ENCODE results near the gene CHMP6. TPM values are rescaled to one million over a fixed set of nuclear protein-coding genes. Genes with fewer than 3 reads are reported as not detected.

CHMP6 gene
- total RNA-seq, 1 donor from 2014 or later: 31.1 TPM

- TF ChIP-seq CTCF (IDR thresholded peaks at IDR 0.05): peak; percentile 43
- DNase-seq (ENCODE audit: extremely low spot score, unreplicated experiment): no peak
- H3K27ac Mint-ChIP-seq (ENCODE audit: unreplicated experiment): no peak overlapping the region
These were observed 42.6 kb upstream of the CHMP6 start for GRCh38 chr17:80948976-80949450.

GRCh38 chr17:80949451-80950421 is 41.9 kb upstream of the CHMP6 start:
- Mint-ChIP-seq H3K27me3 (ENCODE audit: unreplicated experiment) (no peaks in the 10 kb centered on the region), H3K27ac (ENCODE audit: unreplicated experiment) (no peak overlapping the region), H3K9me3 (ENCODE audit: unreplicated experiment) (no peaks in the 10 kb centered on the region), H3K36me3 (ENCODE audit: unreplicated experiment) (peaks cover 22% of the 10 kb centered on the region), H3K4me3 (ENCODE audit: unreplicated experiment) (no peak overlapping the region), H3K4me1 (ENCODE audit: unreplicated experiment) (peaks cover 10% of the 10 kb centered on the region)
- no peak for DNase-seq (ENCODE audit: extremely low spot score, unreplicated experiment)
- no peak for TF ChIP-seq CTCF (IDR thresholded peaks at IDR 0.05)

More at GRCh38 chr17:80948976-80949450, 42.6 kb upstream of the CHMP6 start:
- Mint-ChIP-seq H3K4me1 (ENCODE audit: unreplicated experiment) (peaks cover 10% of the 10 kb centered on the region), H3K9me3 (ENCODE audit: unreplicated experiment) (no peaks in the 10 kb centered on the region), H3K4me3 (ENCODE audit: unreplicated experiment) (no peak overlapping the region), H3K27me3 (ENCODE audit: unreplicated experiment) (no peaks in the 10 kb centered on the region), H3K36me3 (ENCODE audit: unreplicated experiment) (peaks cover 26% of the 10 kb centered on the region)

GRCh38 chr17:80950466-80951120 is 41.0 kb upstream of the CHMP6 start:
- no peak overlapping the region for H3K4me3 Mint-ChIP-seq (ENCODE audit: unreplicated experiment)
- peaks cover 10% of the 10 kb centered on the region for H3K4me1 Mint-ChIP-seq (ENCODE audit: unreplicated experiment)
- no peak for DNase-seq (ENCODE audit: extremely low spot score, unreplicated experiment)
- no peak overlapping the region for H3K27ac Mint-ChIP-seq (ENCODE audit: unreplicated experiment)
- no peak for TF ChIP-seq CTCF (IDR thresholded peaks at IDR 0.05)
- H3K27me3 Mint-ChIP-seq (ENCODE audit: unreplicated experiment): no peaks in the 10 kb centered on the region
- no peaks in the 10 kb centered on the region for H3K9me3 Mint-ChIP-seq (ENCODE audit: unreplicated experiment)
- H3K36me3 Mint-ChIP-seq (ENCODE audit: unreplicated experiment): peaks cover 26% of the 10 kb centered on the region

GRCh38 chr17:80951121-80952090 is 40.2 kb upstream of the CHMP6 start:
- H3K27ac Mint-ChIP-seq (ENCODE audit: unreplicated experiment): no peak overlapping the region
- peaks cover 10% of the 10 kb centered on the region for H3K4me1 Mint-ChIP-seq (ENCODE audit: unreplicated experiment)
- no peak for TF ChIP-seq CTCF (IDR thresholded peaks at IDR 0.05)
- H3K9me3 Mint-ChIP-seq (ENCODE audit: unreplicated experiment): no peaks in the 10 kb centered on the region
- no peaks in the 10 kb centered on the region for H3K27me3 Mint-ChIP-seq (ENCODE audit: unreplicated experiment)
- DNase-seq (ENCODE audit: extremely low spot score, unreplicated experiment): no peak
- H3K36me3 Mint-ChIP-seq (ENCODE audit: unreplicated experiment): peaks cover 19% of the 10 kb centered on the region
- no peak overlapping the region for H3K4me3 Mint-ChIP-seq (ENCODE audit: unreplicated experiment)
